Measurements from ENCODE around the gene MMP20. TPM values are rescaled to one million over a fixed set of nuclear protein-coding genes. Genes with fewer than 3 reads are reported as not detected.

The MMP20 gene
- total RNA-seq, 1 experiment from 2014 or later: not detected

DNA sequence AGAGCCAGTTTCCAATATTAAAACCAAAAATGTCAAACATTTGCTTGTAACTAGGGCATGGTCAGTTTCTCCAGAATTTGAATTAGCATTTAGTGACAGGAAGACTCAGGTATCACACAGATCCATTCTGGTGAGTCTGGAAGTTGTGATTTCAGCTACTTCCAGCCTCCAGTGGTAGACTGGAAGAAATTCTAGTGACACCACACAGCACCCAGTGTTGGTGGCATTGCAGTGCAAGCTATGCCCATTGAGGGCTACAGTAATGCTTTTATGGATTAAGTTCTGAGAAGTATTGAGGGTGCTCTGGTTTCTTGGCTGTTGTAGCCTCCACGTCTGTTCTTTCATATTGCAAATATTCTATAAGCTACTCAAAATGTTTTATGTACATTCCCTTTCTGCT lies 31.4 kb upstream of the MMP20 start:
- H3K27me3 Mint-ChIP-seq (ENCODE audit: low read depth): no peaks in the 10 kb centered on the region; the same call in 1 of the 2 replicates
- TF ChIP-seq MXD4 (CRISPR knock-in tag; IDR thresholded peaks at IDR 0.05; ENCODE audit: borderline replicate concordance): no peak
- TF ChIP-seq FOXP1 (CRISPR knock-in tag; IDR thresholded peaks at IDR 0.05; ENCODE audit: borderline replicate concordance): no peak
- TF ChIP-seq NR2C2 (CRISPR knock-in tag; IDR thresholded peaks at IDR 0.05): no peak
- TF ChIP-seq ZNF121 (CRISPR knock-in tag; IDR thresholded peaks at IDR 0.05): no peak
- no peak for TF ChIP-seq PRRX2 (CRISPR knock-in tag; IDR thresholded peaks at IDR 0.05)
- no peak for TF ChIP-seq MYBL2 (CRISPR knock-in tag; IDR thresholded peaks at IDR 0.05)
- TF ChIP-seq, protein P1, sequence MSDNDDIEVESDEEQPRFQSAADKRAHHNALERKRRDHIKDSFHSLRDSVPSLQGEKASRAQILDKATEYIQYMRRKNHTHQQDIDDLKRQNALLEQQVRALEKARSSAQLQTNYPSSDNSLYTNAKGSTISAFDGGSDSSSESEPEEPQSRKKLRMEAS (CRISPR knock-in tag; IDR thresholded peaks at IDR 0.05): no peak
- no peak for TF ChIP-seq TEAD1 (CRISPR knock-in tag; IDR thresholded peaks at IDR 0.05)
- TF ChIP-seq ZBTB21 (CRISPR knock-in tag; IDR thresholded peaks at IDR 0.05; ENCODE audit: borderline replicate concordance): no peak
- TF ChIP-seq SMAD4 (CRISPR knock-in tag; IDR thresholded peaks at IDR 0.05): no peak
- TF ChIP-seq, protein P2, sequence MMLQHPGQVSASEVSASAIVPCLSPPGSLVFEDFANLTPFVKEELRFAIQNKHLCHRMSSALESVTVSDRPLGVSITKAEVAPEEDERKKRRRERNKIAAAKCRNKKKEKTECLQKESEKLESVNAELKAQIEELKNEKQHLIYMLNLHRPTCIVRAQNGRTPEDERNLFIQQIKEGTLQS (CRISPR knock-in tag; conservative IDR thresholded peaks at IDR 0.05): no peak
- TF ChIP-seq ZNF671 (CRISPR knock-in tag; IDR thresholded peaks at IDR 0.05): no peak
- no peak for TF ChIP-seq TCF7 (CRISPR knock-in tag; IDR thresholded peaks at IDR 0.05; ENCODE audit: low read depth)
- no peak for TF ChIP-seq SOX15 (CRISPR knock-in tag; IDR thresholded peaks at IDR 0.05)
- CTCF ChIA-PET: interaction anchor here (2.8 kb wide), 1 partner anchor 10 kb away, joined by 20 read pairs; no protein-coding TSS in a partner anchor
- H3K4me3 Mint-ChIP-seq: no peak overlapping the region
- ATAC-seq: no peak
- no peaks in the 10 kb centered on the region for H3K4me1 Mint-ChIP-seq
- POLR2A ChIA-PET: no interaction called here
- DNase-seq (ENCODE audit: low spot score): no peak
- H3K9me3 Mint-ChIP-seq: peaks cover 26% of the 10 kb centered on the region
- peaks cover 2% of the 10 kb centered on the region; the same call in 1 of the 2 replicates for H3K36me3 Mint-ChIP-seq
- H3K27ac Mint-ChIP-seq: no peak overlapping the region

DNA sequence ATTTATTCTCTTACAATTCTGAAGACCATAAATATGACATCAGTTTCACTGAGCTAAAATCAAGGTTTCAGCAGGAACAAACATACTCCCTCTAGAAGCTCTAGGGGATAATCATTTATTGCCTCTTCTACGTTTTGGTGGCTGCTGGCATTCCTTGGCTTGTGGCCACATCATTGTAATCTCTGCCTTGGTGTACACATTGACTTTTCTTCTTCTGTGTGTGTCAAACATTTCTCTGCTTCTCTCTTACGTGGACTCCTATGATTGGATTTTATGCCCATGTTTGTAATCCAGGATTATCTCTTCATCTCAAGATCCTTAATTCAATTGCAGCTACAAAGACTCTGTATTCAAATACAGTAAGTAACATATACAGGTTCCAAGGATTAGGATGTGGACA lies 30.4 kb upstream of the MMP20 start:
- peaks cover 26% of the 10 kb centered on the region for H3K9me3 Mint-ChIP-seq
- no peak overlapping the region for H3K27ac Mint-ChIP-seq
- ChIA-PET CTCF (interaction anchor here (1.5 kb wide), 1 partner anchor 11 kb away, joined by 6 read pairs; no protein-coding TSS in a partner anchor), POLR2A (no interaction called here)
- no peaks in the 10 kb centered on the region; the same call in 1 of the 2 replicates for H3K27me3 Mint-ChIP-seq (ENCODE audit: low read depth)
- no peaks in the 10 kb centered on the region for H3K4me1 Mint-ChIP-seq
- H3K4me3 Mint-ChIP-seq: no peak overlapping the region
- TF ChIP-seq ZNF423 (CRISPR knock-in tag; IDR thresholded peaks at IDR 0.05) (no peak), MYBL2 (CRISPR knock-in tag; IDR thresholded peaks at IDR 0.05) (no peak), ZNF317 (CRISPR knock-in tag; IDR thresholded peaks at IDR 0.05; ENCODE audit: borderline replicate concordance, low read depth) (no peak), GABPB1 (CRISPR knock-in tag; IDR thresholded peaks at IDR 0.05) (no peak), ZNF416 (CRISPR knock-in tag; IDR thresholded peaks at IDR 0.05) (no peak), GTF2I (CRISPR knock-in tag; conservative IDR thresholded peaks at IDR 0.05) (no peak), TP53 (CRISPR knock-in tag; IDR thresholded peaks at IDR 0.05) (no peak), FOXJ3 (CRISPR knock-in tag; IDR thresholded peaks at IDR 0.05; ENCODE audit: borderline replicate concordance) (no peak), JAZF1 (CRISPR knock-in tag; IDR thresholded peaks at IDR 0.05) (no peak), MXD4 (CRISPR knock-in tag; IDR thresholded peaks at IDR 0.05; ENCODE audit: borderline replicate concordance) (no peak), NR1H2 (CRISPR knock-in tag; IDR thresholded peaks at IDR 0.05) (no peak), ATF1 (CRISPR knock-in tag; IDR thresholded peaks at IDR 0.05) (no peak), ZBTB21 (CRISPR knock-in tag; IDR thresholded peaks at IDR 0.05; ENCODE audit: borderline replicate concordance) (no peak), NR3C1 (CRISPR knock-in tag; conservative IDR thresholded peaks at IDR 0.05; ENCODE audit: low read depth) (no peak), ZNF121 (CRISPR knock-in tag; IDR thresholded peaks at IDR 0.05) (no peak)
- TF ChIP-seq, protein P3, sequence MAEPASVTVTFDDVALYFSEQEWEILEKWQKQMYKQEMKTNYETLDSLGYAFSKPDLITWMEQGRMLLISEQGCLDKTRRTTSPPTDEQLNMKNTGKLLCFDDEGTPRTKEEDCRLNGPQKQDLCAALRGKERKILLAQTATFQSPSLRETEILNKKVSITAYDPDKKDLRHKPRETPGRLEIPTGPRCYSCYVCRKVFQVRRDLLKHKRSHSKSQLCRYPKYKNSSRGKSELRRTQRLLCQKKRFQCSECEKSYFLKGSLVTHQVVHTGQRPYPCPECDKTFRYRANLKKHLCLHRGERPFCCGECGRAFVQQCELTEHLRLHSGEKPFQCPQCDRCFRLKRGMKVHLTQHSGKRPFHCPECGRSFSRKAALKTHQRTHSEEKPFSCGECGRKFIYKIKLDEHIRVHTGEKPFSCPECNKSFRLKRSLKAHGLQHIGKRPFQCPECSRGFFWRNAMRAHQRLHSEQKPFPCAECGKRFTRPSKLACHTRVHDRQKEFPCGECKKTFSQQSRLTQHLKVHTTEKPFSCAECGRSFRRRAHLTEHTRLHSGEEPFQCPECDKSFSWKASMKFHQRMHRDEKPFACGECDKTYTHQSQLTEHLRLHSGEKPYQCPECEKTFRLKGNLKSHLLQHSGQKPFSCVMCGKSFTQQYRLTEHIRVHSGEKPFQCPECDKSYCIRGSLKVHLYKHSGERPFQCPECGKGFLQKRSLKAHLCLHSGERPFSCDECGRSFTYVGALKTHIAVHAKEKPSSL (CRISPR knock-in tag; conservative IDR thresholded peaks at IDR 0.05): no peak
- TF ChIP-seq, protein P4, sequence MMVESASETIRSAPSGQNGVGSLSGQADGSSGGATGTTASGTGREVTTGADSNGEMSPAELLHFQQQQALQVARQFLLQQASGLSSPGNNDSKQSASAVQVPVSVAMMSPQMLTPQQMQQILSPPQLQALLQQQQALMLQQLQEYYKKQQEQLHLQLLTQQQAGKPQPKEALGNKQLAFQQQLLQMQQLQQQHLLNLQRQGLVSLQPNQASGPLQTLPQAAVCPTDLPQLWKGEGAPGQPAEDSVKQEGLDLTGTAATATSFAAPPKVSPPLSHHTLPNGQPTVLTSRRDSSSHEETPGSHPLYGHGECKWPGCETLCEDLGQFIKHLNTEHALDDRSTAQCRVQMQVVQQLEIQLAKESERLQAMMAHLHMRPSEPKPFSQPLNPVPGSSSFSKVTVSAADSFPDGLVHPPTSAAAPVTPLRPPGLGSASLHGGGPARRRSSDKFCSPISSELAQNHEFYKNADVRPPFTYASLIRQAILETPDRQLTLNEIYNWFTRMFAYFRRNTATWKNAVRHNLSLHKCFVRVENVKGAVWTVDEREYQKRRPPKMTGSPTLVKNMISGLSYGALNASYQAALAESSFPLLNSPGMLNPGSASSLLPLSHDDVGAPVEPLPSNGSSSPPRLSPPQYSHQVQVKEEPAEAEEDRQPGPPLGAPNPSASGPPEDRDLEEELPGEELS (CRISPR knock-in tag; IDR thresholded peaks at IDR 0.05): no peak
- TF ChIP-seq, protein P5, sequence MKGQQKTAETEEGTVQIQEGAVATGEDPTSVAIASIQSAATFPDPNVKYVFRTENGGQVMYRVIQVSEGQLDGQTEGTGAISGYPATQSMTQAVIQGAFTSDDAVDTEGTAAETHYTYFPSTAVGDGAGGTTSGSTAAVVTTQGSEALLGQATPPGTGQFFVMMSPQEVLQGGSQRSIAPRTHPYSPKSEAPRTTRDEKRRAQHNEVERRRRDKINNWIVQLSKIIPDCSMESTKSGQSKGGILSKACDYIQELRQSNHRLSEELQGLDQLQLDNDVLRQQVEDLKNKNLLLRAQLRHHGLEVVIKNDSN (CRISPR knock-in tag; IDR thresholded peaks at IDR 0.05): no peak
- TF ChIP-seq, protein P6, sequence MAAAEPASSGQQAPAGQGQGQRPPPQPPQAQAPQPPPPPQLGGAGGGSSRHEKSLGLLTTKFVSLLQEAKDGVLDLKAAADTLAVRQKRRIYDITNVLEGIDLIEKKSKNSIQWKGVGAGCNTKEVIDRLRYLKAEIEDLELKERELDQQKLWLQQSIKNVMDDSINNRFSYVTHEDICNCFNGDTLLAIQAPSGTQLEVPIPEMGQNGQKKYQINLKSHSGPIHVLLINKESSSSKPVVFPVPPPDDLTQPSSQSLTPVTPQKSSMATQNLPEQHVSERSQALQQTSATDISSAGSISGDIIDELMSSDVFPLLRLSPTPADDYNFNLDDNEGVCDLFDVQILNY (CRISPR knock-in tag; IDR thresholded peaks at IDR 0.05): no peak
- ATAC-seq (no peak), DNase-seq (ENCODE audit: low spot score) (no peak)
- peaks cover 2% of the 10 kb centered on the region; the same call in 1 of the 2 replicates for H3K36me3 Mint-ChIP-seq
